Lower leg skin (tissue), 4 donors: Measurements from ENCODE around the gene TMC5. TPM values are rescaled to one million over a fixed set of nuclear protein-coding genes. Genes with fewer than 3 reads are reported as not detected.

ENCODE experiments used
- DNase-seq, 2 donors: peaks; one replicate each; pipeline ENCODE4 v3.0.0-alpha.2; 2019; ENCODE audit warnings: low spot score in 2 of 2
- H3K4me3 ChIP-seq: fragments of 200-600 bp; sonication (generic); 2 replicates; pipeline ENCODE4 v1.5.1; 2017; ENCODE audit warnings: mild to moderate bottlenecking, low read depth; ENCODE audit not compliant: poor library complexity, severe bottlenecking
- POLR2A ChIP-seq, 2 donors: fragments of 450-650 bp; IDR thresholded peaks; one replicate each; pipeline ENCODE4 v1.6.1; 2016 to 2017; ENCODE audit warnings: antibody characterized with exemption in 2 of 2, mild to moderate bottlenecking in 1 of 2, moderate library complexity in 1 of 2
- WGBS, 2 donors: methylation state at CpG; one replicate each; pipeline ENCODE4 v1.1.5; 2018; 5-methylcytosine and 5-hydroxymethylcytosine counted together
- intact Hi-C: fragments of 100-400 bp; cut with DNase I; formaldehyde crosslinking; loops from one replicate; pipeline ENCODE4 v1.15.0; 2023; ENCODE audit warnings: low total_unique reads
- total RNA-seq, 4 donors: library from RNA; depleted of rRNA; stranded (reverse); fragments of >200 nt; gene quantifications; one replicate each; pipeline ENCODE4 v1.1.0, GENCODE V29; 2016
- TF ChIP-seq, protein P1 (sequence below), 3 donors: fragments of 450-650 bp; IDR thresholded peaks; one replicate each; pipeline ENCODE4 v1.5.1; 2016; ENCODE audit warnings: antibody characterized with exemption in 3 of 3, mild to moderate bottlenecking in 3 of 3, moderate library complexity in 2 of 3

Gene TMC5
- total RNA-seq, 4 donors from 2014 or later, result 0.80 to 1.8 (median 1.2) TPM

DNA sequence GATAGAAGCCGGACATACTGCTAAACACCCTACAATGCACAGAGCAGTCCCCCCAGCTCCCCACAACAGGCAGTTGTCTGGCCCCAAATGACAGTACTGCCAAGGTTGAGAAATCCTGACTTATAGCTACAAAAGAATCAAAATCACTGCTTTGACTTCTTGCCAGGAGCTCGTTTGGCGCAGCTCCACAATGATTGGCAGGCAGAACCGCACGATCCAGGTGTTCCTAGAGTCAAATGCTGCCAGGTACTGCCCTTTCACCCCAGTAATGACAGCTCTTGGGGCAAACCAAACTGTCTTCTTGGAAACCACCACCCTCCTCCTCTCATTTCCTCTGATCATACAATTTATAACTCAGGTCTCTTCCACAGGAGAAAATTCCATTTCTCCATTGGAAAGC lies 2.2 kb upstream of the TMC5 start:
- 23 to 56% methylated on average over 5 of the region's 5 CpGs for WGBS, 2 donors

DNA sequence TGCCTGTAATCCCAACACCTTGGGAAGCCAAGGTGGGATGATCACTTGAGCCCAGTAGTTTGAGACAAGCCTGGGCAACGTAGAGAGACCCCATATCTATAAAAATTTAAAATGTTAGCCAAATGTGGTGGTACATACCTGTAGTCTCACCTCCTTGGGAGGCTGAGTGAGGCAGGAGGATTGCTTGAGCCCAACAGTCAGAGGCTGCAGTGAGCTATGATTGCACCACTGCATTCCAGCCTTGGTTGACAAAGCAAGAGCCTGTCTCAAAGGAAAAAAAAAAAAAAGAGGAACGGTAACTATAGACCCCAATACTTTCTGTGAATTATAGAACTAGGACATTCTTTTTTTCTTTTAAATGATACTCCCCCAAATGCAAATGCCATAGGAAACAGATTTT lies 1.8 kb upstream of the TMC5 start:
- no peak for DNase-seq
- H3K4me3 ChIP-seq, result no peak overlapping the region
- intact Hi-C loops, result no loop called here
- WGBS, 2 donors, result 43 to 56% methylated on average over 2 of the region's 2 CpGs
- TF ChIP-seq, protein P1, sequence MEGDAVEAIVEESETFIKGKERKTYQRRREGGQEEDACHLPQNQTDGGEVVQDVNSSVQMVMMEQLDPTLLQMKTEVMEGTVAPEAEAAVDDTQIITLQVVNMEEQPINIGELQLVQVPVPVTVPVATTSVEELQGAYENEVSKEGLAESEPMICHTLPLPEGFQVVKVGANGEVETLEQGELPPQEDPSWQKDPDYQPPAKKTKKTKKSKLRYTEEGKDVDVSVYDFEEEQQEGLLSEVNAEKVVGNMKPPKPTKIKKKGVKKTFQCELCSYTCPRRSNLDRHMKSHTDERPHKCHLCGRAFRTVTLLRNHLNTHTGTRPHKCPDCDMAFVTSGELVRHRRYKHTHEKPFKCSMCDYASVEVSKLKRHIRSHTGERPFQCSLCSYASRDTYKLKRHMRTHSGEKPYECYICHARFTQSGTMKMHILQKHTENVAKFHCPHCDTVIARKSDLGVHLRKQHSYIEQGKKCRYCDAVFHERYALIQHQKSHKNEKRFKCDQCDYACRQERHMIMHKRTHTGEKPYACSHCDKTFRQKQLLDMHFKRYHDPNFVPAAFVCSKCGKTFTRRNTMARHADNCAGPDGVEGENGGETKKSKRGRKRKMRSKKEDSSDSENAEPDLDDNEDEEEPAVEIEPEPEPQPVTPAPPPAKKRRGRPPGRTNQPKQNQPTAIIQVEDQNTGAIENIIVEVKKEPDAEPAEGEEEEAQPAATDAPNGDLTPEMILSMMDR (IDR thresholded peaks at IDR 0.05), result no peak
- TF ChIP-seq POLR2A (IDR thresholded peaks at IDR 0.05), result no peak

More for the DNA sequence above, 2.2 kb upstream of the TMC5 start:
- TF ChIP-seq POLR2A (IDR thresholded peaks at IDR 0.05), result no peak
- TF ChIP-seq, protein P1 (IDR thresholded peaks at IDR 0.05), result no peak
- intact Hi-C loops, result no loop called here
- H3K4me3 ChIP-seq, result no peak overlapping the region
- DNase-seq, result no peak

DNA sequence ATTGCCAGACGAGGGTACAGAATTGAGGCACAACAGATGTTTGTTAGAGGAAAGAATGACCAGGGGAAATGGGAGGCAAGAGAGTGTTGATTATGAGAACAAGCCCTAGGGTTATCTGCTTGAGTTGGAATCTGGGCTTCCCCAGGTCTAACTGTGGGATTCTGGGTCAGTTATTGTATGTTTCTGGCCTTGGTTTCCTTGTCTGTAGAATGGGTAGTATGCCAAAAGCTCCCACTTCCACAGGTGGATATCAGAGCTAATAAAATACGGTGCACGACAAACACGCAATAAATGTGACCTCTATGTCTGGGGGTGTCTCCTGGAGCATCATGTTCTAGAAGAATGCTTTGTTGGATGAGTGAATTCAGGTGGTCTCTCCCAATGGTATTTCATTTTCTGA lies 517 bp downstream of the TMC5 start:
- WGBS, 2 donors, result 84 to 87% methylated on average over 4 of the region's 4 CpGs
- H3K4me3 ChIP-seq, result no peak overlapping the region
- no peak for TF ChIP-seq POLR2A (IDR thresholded peaks at IDR 0.05)
- TF ChIP-seq, protein P1 (IDR thresholded peaks at IDR 0.05), result no peak
- intact Hi-C loops, result no loop called here
- DNase-seq, result no peak

DNA sequence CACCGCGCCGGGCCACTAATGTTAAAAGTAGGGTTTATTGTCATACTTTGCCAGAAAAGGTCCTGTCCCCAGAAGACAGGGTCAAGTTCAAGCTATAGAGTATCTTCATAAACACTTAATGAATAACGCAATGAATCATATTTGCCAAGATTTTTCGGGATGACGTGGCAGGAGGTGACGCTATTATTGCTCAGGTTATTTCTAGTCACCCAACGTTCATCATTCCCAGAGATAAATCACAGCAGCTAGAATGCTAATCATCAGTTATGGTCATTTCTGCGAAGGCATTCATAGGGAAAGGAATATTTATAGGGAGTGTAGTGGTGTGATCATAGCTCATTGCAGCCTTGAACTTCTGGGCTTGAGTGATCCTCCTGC lies 2.0 kb downstream of the TMC5 start:
- no peak for DNase-seq
- intact Hi-C loops, result no loop called here
- no peak for TF ChIP-seq POLR2A (IDR thresholded peaks at IDR 0.05)
- TF ChIP-seq, protein P1 (IDR thresholded peaks at IDR 0.05), result no peak
- 80 to 82% methylated on average over 9 of the region's 9 CpGs for WGBS, 2 donors
- H3K4me3 ChIP-seq, result no peak overlapping the region

DNA sequence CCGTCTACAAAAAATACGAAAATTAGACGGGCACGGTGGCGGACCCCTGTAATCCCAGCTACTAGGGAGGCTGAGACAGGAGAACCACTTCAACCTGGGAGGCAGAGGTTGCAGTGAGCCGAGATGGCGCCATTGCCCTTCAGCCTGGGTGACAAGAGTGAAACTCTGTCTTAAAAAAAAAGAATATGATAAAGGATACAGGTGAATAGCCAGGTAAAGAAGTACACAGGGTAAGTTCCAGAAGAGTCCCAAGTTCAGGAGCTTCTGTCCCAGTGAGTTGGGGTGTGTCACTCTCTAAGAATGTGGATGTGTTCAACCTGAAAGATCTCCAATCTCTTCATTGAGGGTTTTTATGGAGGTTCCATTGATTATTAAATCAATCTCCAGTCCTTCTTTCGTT lies 6.8 kb downstream of the TMC5 start:
- TF ChIP-seq POLR2A (IDR thresholded peaks at IDR 0.05), result no peak
- TF ChIP-seq, protein P1 (IDR thresholded peaks at IDR 0.05), result no peak
- DNase-seq, result no peak
- intact Hi-C loops, result no loop called here
- WGBS, 2 donors, result 89 to 96% methylated on average over 8 of the region's 8 CpGs
- H3K4me3 ChIP-seq, result no peak overlapping the region

DNA sequence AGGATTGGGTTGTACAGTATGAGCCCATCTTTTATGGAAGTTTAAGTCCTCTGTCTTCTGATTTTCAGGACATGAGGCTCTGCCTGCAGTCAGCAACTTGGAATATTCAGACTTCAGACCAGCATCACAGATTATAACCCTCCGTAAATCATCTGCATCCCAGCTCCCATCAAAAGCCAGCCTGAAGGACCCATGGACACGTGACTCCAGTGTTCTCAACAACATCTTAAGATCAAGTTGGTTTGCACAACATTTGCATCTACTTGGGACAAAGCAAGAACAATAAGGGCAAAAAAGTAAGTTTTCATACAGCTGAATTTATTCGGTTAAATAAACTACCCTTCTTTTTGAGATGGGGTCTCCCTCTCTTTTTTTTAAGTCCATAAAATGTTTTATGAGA lies 12.7 kb downstream of the TMC5 start:
- intact Hi-C loops, result no loop called here
- DNase-seq, result no peak
- TF ChIP-seq POLR2A (IDR thresholded peaks at IDR 0.05), result no peak
- TF ChIP-seq, protein P1 (IDR thresholded peaks at IDR 0.05), result no peak
- 88 to 90% methylated on average over 3 of the region's 3 CpGs for WGBS, 2 donors
- H3K4me3 ChIP-seq, result no peak overlapping the region
